H1 (cell line): ENCODE results near the gene C22orf39. TPM values are rescaled to one million over a fixed set of nuclear protein-coding genes. Genes with fewer than 3 reads are reported as not detected.

Experiments
- CTCF ChIA-PET: fragments of 300-600 bp; sonication (Branson Sonifier 250); formaldehyde crosslinking; loops from one replicate; lab custom pipeline; 2021; ENCODE audit not compliant: partially characterized antibody; lab: Charles Lee
- POLR2A ChIA-PET: fragments of 300-600 bp; sonication (Branson Sonifier 250); formaldehyde crosslinking; loops from one replicate; lab custom pipeline; 2021; ENCODE audit warnings: inconsistent platforms; ENCODE audit not compliant: partially characterized antibody; lab: Charles Lee
- DNase-seq, 2 experiments: peaks; one replicate each; pipeline versions ENCODE4 v3.0.0 to v3.0.0-alpha.2; 2010 to 2022; ENCODE audit warnings: low spot score in 2 of 2, low read depth in 1 of 2, mixed read lengths in 1 of 2
- FAIRE-seq: peaks from 2 replicates; lab custom pipeline; 2011; peaks lifted over from hg19 to GRCh38; lab: Jason Lieb, UNC
- H2AFZ ChIP-seq: 2 replicates; pipeline ENCODE4 v1.8.1; 2012; ENCODE audit warnings: low read length, inconsistent platforms
- H2AK5ac ChIP-seq: 2 replicates; pipeline ENCODE4 v1.6.1; 2013; ENCODE audit warnings: low read depth, low read length
- H2BK120ac ChIP-seq: replicated peaks from 2 replicates; pipeline ENCODE3; 2013; ENCODE audit warnings: low read depth, low read length, inconsistent platforms
- H2BK12ac ChIP-seq: 2 replicates; pipeline ENCODE4 v1.6.1; 2013; ENCODE audit warnings: low read depth, low read length
- H2BK15ac ChIP-seq: 2 replicates; pipeline ENCODE4 v1.6.1; 2013; ENCODE audit warnings: low read length
- H2BK20ac ChIP-seq: 2 replicates; pipeline ENCODE4 v1.6.1; 2013; ENCODE audit warnings: low read length
- H2BK5ac ChIP-seq: 2 replicates; pipeline ENCODE4 v1.6.1; 2013; ENCODE audit warnings: low read depth, low read length
- H3K14ac ChIP-seq: 2 replicates; pipeline ENCODE4 v1.6.1; 2013; ENCODE audit warnings: inconsistent platforms; ENCODE audit not compliant: insufficient read length
- H3K18ac ChIP-seq: 2 replicates; pipeline ENCODE4 v1.6.1; 2013; ENCODE audit warnings: low read length; ENCODE audit errors: extremely low read depth
- H3K23ac ChIP-seq: 2 replicates; pipeline ENCODE4 v1.6.1; 2013; ENCODE audit warnings: inconsistent platforms; ENCODE audit not compliant: insufficient read length
- H3K23me2 ChIP-seq: 2 replicates; pipeline ENCODE4 v1.6.1; 2013; ENCODE audit warnings: low read depth, low read length
- H3K27ac ChIP-seq: 2 replicates; pipeline ENCODE4 v1.6.1; 2011; ENCODE audit warnings: low read depth, low read length, inconsistent platforms
- H3K27me3 ChIP-seq, 4 experiments: replicated peaks in 1 of 4; 1 replicate in 1 of 4; 2 replicates in 3 of 4; pipeline versions ENCODE4 v1.6.1 to v1.8.1; 2011 to 2013; ENCODE audit warnings: low read length in 3 of 4, mild to moderate bottlenecking in 3 of 4, inconsistent platforms in 2 of 4, mixed read lengths in 2 of 4, moderate library complexity in 1 of 4; ENCODE audit not compliant: control insufficient read depth in 3 of 4, insufficient read depth in 3 of 4; ENCODE audit errors: extremely low read depth in 1 of 4
- H3K36me3 ChIP-seq, 4 experiments: 2 replicates each; pipeline versions ENCODE4 v1.6.1 to v1.8.1; 2011 to 2013; ENCODE audit warnings: mild to moderate bottlenecking in 4 of 4, low read length in 3 of 4, moderate library complexity in 2 of 4, control low read depth in 1 of 4, inconsistent platforms in 1 of 4; ENCODE audit not compliant: insufficient read depth in 4 of 4, control insufficient read depth in 2 of 4
- H3K4ac ChIP-seq: replicated peaks from 2 replicates; pipeline ENCODE3; 2013; ENCODE audit warnings: low read length, low read depth, mixed read lengths, inconsistent platforms; ENCODE audit not compliant: insufficient read length
- H3K4me1 ChIP-seq, 4 experiments: replicated peaks in 1 of 4; 1 replicate in 1 of 4; 2 replicates in 3 of 4; pipeline versions ENCODE4 v1.6.1 to v1.8.1; 2011 to 2013; ENCODE audit warnings: low read length in 3 of 4, inconsistent platforms in 2 of 4, mixed read lengths in 1 of 4; ENCODE audit not compliant: insufficient read depth in 4 of 4, control insufficient read depth in 3 of 4
- H3K4me2 ChIP-seq, 2 experiments: 2 replicates each; pipeline versions ENCODE4 v1.6.1 to v1.8.1; 2011 to 2013; ENCODE audit warnings: low read depth in 2 of 2, low read length in 2 of 2, control low read depth in 1 of 2, inconsistent platforms in 1 of 2, mild to moderate bottlenecking in 1 of 2; ENCODE audit not compliant: insufficient read depth in 1 of 2
- H3K4me3 ChIP-seq, 4 experiments: fragments of 200-600, 300-600 bp in 1 of 4; sonication (generic), shearing (Covaris generic), sonication (Bioruptor Twin) in 1 of 4; 2 replicates each; pipeline versions ENCODE4 v1.5.1 to v1.8.1; 2011 to 2016; ENCODE audit warnings: low read length in 4 of 4, low read depth in 3 of 4, control low read depth in 2 of 4, inconsistent platforms in 2 of 4, mild to moderate bottlenecking in 2 of 4, mixed read lengths in 1 of 4, moderate library complexity in 1 of 4; ENCODE audit not compliant: insufficient read depth in 2 of 4; ENCODE audit errors: extremely low read depth in 1 of 4
- H3K56ac ChIP-seq: replicated peaks from 2 replicates; pipeline ENCODE3; 2013; ENCODE audit warnings: low read depth, mild to moderate bottlenecking, mixed read lengths, low read length, inconsistent platforms; ENCODE audit not compliant: insufficient read length
- H3K79me1 ChIP-seq: 2 replicates; pipeline ENCODE4 v1.6.1; 2013; ENCODE audit warnings: low read depth, low read length, control low read depth
- H3K79me2 ChIP-seq, 2 experiments: 2 replicates each; pipeline versions ENCODE4 v1.6.1 to v1.8.1; 2012 to 2013; ENCODE audit warnings: low read length in 2 of 2, mild to moderate bottlenecking in 2 of 2, inconsistent platforms in 1 of 2; ENCODE audit not compliant: insufficient read depth in 2 of 2, control insufficient read depth in 1 of 2
- H3K9ac ChIP-seq, 4 experiments: replicated peaks in 1 of 4; 1 replicate in 1 of 4; 2 replicates in 3 of 4; pipeline versions ENCODE4 v1.6.1 to v1.8.1; 2011 to 2013; ENCODE audit warnings: low read depth in 3 of 4, low read length in 3 of 4, control low read depth in 2 of 4, mild to moderate bottlenecking in 2 of 4, moderate library complexity in 2 of 4, inconsistent platforms in 1 of 4; ENCODE audit errors: extremely low read depth in 1 of 4
- H3K9me3 ChIP-seq, 2 experiments: 2 replicates each; pipeline versions ENCODE4 v1.6.1 to v1.8.1; 2012 to 2013; ENCODE audit warnings: mild to moderate bottlenecking in 2 of 2, moderate library complexity in 2 of 2, control low read depth in 1 of 2, inconsistent platforms in 1 of 2, low read depth in 1 of 2, low read length in 1 of 2, mixed read lengths in 1 of 2; ENCODE audit not compliant: insufficient read depth in 2 of 2
- H4K20me1 ChIP-seq, 2 experiments: replicated peaks in 1 of 2; 2 replicates each; pipeline versions ENCODE3 to v1.8.1; 2011 to 2013; ENCODE audit warnings: inconsistent platforms in 2 of 2, low read length in 2 of 2, mild to moderate bottlenecking in 1 of 2; ENCODE audit not compliant: insufficient read depth in 2 of 2, control insufficient read depth in 1 of 2
- H4K5ac ChIP-seq: 2 replicates; pipeline ENCODE4 v1.6.1; 2013; ENCODE audit warnings: low read length, low read depth, mixed read lengths, inconsistent platforms; ENCODE audit not compliant: insufficient read length
- H4K8ac ChIP-seq: 2 replicates; pipeline ENCODE4 v1.8.0; 2013; ENCODE audit warnings: mild to moderate bottlenecking, moderate library complexity, low read length, inconsistent platforms; ENCODE audit not compliant: insufficient read depth; ENCODE audit errors: extremely low read depth
- H4K91ac ChIP-seq: replicated peaks from 2 replicates; pipeline ENCODE3; 2013; ENCODE audit warnings: low read length, mixed read lengths, inconsistent platforms; ENCODE audit not compliant: insufficient read length
- SP1 ChIP-seq: IDR thresholded peaks from 2 replicates; pipeline ENCODE4 v1.6.1; 2011; ENCODE audit warnings: low read depth, low read length
- WGBS, 2 experiments: shearing (Covaris generic) in 1 of 2; methylation state at CpG; one replicate each; pipeline versions ENCODE4 v1.1.6 to v1.1.7; 2013 to 2015; ENCODE audit warnings: low lambda C conversion rate in 2 of 2, mixed read lengths in 2 of 2, inconsistent platforms in 1 of 2, low coverage in 1 of 2, missing lambda C conversion rate in 1 of 2; ENCODE audit not compliant: insufficient replicate concordance in 2 of 2, insufficient coverage in 1 of 2, insufficient read length in 1 of 2; ENCODE audit errors: extremely low coverage in 1 of 2, missing lambda C conversion rate in 1 of 2; 5-methylcytosine and 5-hydroxymethylcytosine counted together
- polyA plus RNA-seq, 7 experiments: library from polyadenylated mRNA; depleted of rRNA in 3 of 7; stranded (reverse) in 5 of 7; unstranded in 2 of 7; fragments of >200 nt in 5 of 7; fragments of 200-250 nt in 2 of 7; gene quantifications; 1 replicate in 5 of 7; 2 replicates in 1 of 7; 4 replicates in 1 of 7; pipeline versions ENCODE4 v1.2.1 to v1.2.3, GENCODE V29; 2011 to 2013; ENCODE audit warnings: missing spikeins in 2 of 7, mixed read lengths in 2 of 7
- total RNA-seq: library from RNA; stranded (reverse); fragmentation: NEBNext Ultra II Directional; extraction: Animal tissue kit (Norgen Biotek cat#: 25700); gene quantifications from 2 replicates; pipeline ENCODE4 v1.2.1, GENCODE V29; 2021
- TF ChIP-seq, protein P1 (sequence below), 3 experiments: IDR thresholded peaks; 1 replicate in 2 of 3; 2 replicates in 1 of 3; pipeline versions ENCODE4 v1.5.1 to v1.6.1; 2011; ENCODE audit warnings: low read length in 3 of 3, mild to moderate bottlenecking in 3 of 3, inconsistent platforms in 2 of 3, low read depth in 1 of 3, moderate library complexity in 1 of 3; ENCODE audit not compliant: insufficient read depth in 1 of 3; ENCODE audit errors: control extremely low read depth in 1 of 3

C22orf39 gene
- total and polyA plus RNA-seq, 2 of the 8 experiments (the other 6 are each of a cell fraction or from before 2014, with no cell fraction given) = 22.7 to 27.7 TPM

DNA sequence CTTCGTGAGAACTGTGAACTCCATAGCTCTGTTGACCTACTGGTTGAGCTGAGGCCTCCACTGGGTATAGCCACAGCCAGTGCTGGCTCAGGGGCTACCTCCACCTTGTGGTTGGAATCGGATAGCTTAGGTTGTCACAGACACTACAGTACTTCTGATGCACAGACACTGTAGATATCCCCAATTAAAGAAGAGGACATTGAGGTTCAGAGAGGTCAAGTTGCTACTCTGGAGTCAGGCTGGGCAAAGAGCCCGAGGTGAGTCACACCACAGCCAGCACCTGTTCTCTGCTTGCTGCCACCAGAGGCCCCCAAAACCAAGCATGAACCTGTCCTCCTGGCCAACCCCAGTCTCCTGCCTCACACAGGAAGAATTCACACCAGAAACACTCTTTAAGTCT, 26.1 kb upstream of the C22orf39 start:
- Histone ChIP-seq H3K4me2 (no peak overlapping the region), H3K18ac (no peak overlapping the region), H3K36me3 (peaks cover 20 to 36% (median 26%) of the 10 kb centered on the region in 4 experiments; a peak in 7 of 8 replicates), H3K27me3 (no peaks in the 10 kb centered on the region), H3K56ac (no peak overlapping the region), H2BK12ac (no peak overlapping the region)
- 87% methylated on average over 3 of the region's 3 CpGs; no CpG with 5 or more reads in 1 of the 2 experiments for WGBS, 2 experiments
- no peak for DNase-seq
- POLR2A ChIA-PET = interaction anchor here (0.7 to 0.9 kb wide), 2 partner anchors 26 to 41 kb away, joined by 3 to 4 read pairs; partner anchors contain the start of genes C22orf39, HIRA and MRPL40
- TF ChIP-seq, protein P1, sequence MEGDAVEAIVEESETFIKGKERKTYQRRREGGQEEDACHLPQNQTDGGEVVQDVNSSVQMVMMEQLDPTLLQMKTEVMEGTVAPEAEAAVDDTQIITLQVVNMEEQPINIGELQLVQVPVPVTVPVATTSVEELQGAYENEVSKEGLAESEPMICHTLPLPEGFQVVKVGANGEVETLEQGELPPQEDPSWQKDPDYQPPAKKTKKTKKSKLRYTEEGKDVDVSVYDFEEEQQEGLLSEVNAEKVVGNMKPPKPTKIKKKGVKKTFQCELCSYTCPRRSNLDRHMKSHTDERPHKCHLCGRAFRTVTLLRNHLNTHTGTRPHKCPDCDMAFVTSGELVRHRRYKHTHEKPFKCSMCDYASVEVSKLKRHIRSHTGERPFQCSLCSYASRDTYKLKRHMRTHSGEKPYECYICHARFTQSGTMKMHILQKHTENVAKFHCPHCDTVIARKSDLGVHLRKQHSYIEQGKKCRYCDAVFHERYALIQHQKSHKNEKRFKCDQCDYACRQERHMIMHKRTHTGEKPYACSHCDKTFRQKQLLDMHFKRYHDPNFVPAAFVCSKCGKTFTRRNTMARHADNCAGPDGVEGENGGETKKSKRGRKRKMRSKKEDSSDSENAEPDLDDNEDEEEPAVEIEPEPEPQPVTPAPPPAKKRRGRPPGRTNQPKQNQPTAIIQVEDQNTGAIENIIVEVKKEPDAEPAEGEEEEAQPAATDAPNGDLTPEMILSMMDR (IDR thresholded peaks at IDR 0.05; ENCODE audit: control extremely low read depth in 1 of 3, insufficient read depth in 1 of 3, low read depth in 1 of 3, low read length in 3 of 3) = peak in 1 of 3 experiments; percentile 20; a peak in 1 of 4 replicates
- no peak for TF ChIP-seq SP1
- TF ChIP-seq, all 59 proteins: peak for 1
- Histone ChIP-seq H3K79me2 (peaks cover 3 to 36% of the 10 kb centered on the region in 2 experiments; a peak in 2 of 4 replicates), H2BK15ac (no peak overlapping the region), H2BK5ac (no peak overlapping the region), H3K79me1 (peaks cover 7% of the 10 kb centered on the region), H2AK5ac (no peak overlapping the region), H2BK20ac (no peak overlapping the region), H4K20me1 (peaks cover 4 to 32% of the 10 kb centered on the region in 2 experiments), H4K91ac (no peak overlapping the region), H2AFZ (no peak overlapping the region), H4K5ac (no peak overlapping the region), H3K14ac (no peak overlapping the region), H2BK120ac (no peak overlapping the region), H3K27ac (no peak overlapping the region), H3K23me2 (peaks cover 7% of the 10 kb centered on the region; the same call in 1 of the 2 replicates), H3K23ac (no peak overlapping the region), H3K9ac (no peak overlapping the region), H3K4me1 (peaks cover 0 to 4% (median 1%) of the 10 kb centered on the region in 4 experiments; a peak in 2 of 7 replicates), H3K9me3 (no peaks in the 10 kb centered on the region), H3K4me3 (no peak overlapping the region), H3K4ac (no peak overlapping the region), H4K8ac (no peak overlapping the region)
- CTCF ChIA-PET = interaction anchor here (0.5 to 3.4 kb wide), 15 partner anchors 9 to 294 kb away, joined by 3 to 34 read pairs (median 4); partner anchors contain the start of gene SLC25A1
- no peak for FAIRE-seq
